ENCODE data around the gene OR6B3. TPM values are rescaled to one million over a fixed set of nuclear protein-coding genes. Genes with fewer than 3 reads are reported as not detected.
A peak's percentile ranks its signal among the peaks of the same experiment; 100 is the strongest.

OR6B3 gene
- total RNA-seq, 1 experiment from 2014 or later, result not detected

DNA sequence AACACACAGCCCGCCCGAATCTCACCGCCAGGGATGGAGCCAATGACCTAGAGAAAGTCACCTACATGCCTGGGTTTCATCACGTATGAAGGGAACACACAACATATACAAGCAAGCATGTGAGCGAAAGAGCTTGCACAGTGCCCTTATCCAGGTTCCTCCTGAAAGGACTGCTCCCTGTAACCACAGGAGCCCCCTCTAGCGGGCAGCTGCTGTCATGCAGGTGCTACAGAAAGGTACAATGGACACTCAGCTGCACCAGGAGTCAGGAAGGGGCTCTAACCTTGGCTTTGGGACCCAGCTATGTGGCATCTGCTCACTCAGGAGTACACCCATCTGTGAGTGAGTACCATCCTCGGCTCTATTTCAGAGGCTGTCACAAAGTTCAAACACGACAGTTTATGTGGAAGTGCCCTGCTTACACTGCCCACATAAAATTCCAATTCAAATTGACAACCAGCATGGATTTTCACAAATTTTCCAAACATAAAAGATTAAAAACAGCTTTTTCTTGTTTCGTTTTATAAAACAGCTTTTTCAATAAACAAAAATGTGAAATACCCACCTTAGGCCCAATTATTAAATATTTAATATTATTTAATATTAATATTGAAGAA, 31.7 kb downstream of the OR6B3 start:
- H3K9me3 ChIP-seq (ENCODE audit: control insufficient read depth, insufficient read depth, low read depth, low read length), result no peaks in the 10 kb centered on the region
- no peak overlapping the region for H3K27ac ChIP-seq (ENCODE audit: low read length)
- H3K27me3 ChIP-seq (ENCODE audit: control insufficient read depth, insufficient read depth, low read length), result no peaks in the 10 kb centered on the region
- peak; percentile 43 for DNase-seq (ENCODE audit: low read depth, low spot score)
- peaks cover 16% of the 10 kb centered on the region for H3K4me1 ChIP-seq (ENCODE audit: control insufficient read depth, insufficient read depth, low read length)
- intact Hi-C loops (cut with micrococcal nuclease; ENCODE audit: unreplicated experiment), result no loop called here
- POLR2A ChIA-PET, result no interaction called here
- peaks cover 17% of the 10 kb centered on the region for H3K36me3 ChIP-seq (ENCODE audit: control insufficient read depth, insufficient read depth, low read length)
- no TSS peak for BruUV-seq (replicated peaks)
- in situ Hi-C loops (cut with HindIII; ENCODE audit: low pct_unique_long_range_greater_than_20kb, low sequenced_read_pairs), result no loop called here
- ATAC-seq, result peak; percentile 67
- H3K4me3 ChIP-seq (ENCODE audit: low read depth in 2 of 2, low read length in 2 of 2), result no peak overlapping the region
- TF ChIP-seq, protein P1, sequence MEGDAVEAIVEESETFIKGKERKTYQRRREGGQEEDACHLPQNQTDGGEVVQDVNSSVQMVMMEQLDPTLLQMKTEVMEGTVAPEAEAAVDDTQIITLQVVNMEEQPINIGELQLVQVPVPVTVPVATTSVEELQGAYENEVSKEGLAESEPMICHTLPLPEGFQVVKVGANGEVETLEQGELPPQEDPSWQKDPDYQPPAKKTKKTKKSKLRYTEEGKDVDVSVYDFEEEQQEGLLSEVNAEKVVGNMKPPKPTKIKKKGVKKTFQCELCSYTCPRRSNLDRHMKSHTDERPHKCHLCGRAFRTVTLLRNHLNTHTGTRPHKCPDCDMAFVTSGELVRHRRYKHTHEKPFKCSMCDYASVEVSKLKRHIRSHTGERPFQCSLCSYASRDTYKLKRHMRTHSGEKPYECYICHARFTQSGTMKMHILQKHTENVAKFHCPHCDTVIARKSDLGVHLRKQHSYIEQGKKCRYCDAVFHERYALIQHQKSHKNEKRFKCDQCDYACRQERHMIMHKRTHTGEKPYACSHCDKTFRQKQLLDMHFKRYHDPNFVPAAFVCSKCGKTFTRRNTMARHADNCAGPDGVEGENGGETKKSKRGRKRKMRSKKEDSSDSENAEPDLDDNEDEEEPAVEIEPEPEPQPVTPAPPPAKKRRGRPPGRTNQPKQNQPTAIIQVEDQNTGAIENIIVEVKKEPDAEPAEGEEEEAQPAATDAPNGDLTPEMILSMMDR (IDR thresholded peaks at IDR 0.05), result peak; percentile 95
- no peak for TF ChIP-seq TCF7L2 (IDR thresholded peaks at IDR 0.05; ENCODE audit: low read depth, low read length)
- CTCF ChIA-PET, result interaction anchor here (0.6 to 0.8 kb wide), 3 partner anchors 18 to 225 kb away, joined by 3 read pairs; no protein-coding TSS in a partner anchor

DNA sequence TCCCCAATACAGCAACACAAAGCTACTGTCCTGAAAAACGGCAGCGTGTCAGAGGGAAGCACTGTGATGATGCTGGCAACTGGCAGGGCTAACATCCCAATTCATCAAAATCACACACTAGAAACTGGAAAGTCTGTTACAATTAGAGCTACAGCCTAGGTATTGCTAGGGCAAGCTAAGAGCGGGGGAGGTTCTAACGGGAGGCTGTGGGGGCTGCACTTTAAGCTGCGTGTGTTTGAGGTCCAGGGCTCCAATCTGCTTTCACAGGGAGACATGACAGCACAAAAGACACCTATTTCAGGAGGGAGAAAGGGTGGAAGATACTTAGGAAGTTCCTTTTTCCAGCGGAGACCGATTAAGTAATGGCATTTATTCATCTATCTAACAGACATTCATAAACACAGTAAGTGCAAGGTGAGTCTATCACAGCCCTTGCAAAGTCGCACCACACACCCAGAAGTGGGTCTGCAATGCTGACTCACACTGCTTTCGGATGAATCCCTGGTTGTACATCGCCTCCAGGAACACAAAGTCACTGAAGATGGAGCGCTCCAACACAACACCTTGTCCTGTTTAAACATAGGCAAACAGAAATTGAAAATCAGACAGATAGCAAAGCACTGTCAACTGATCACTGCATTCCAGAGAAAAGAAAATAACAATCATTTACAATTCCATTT, 35.1 kb downstream of the OR6B3 start:
- intact Hi-C loops (cut with micrococcal nuclease; ENCODE audit: unreplicated experiment), result no loop called here
- H3K4me3 ChIP-seq (ENCODE audit: low read depth in 2 of 2, low read length in 2 of 2), result no peak overlapping the region
- DNase-seq (ENCODE audit: low read depth, low spot score) (no peak), ATAC-seq (no peak)
- no peak for TF ChIP-seq SIN3A (IDR thresholded peaks at IDR 0.05; ENCODE audit: borderline replicate concordance, insufficient read depth, low read depth, low read length)
- TF ChIP-seq, protein P1 (IDR thresholded peaks at IDR 0.05), result no peak
- in situ Hi-C loops (cut with HindIII; ENCODE audit: low pct_unique_long_range_greater_than_20kb, low sequenced_read_pairs), result no loop called here
- POLR2A ChIA-PET, result interaction anchor here (0.5 kb wide), 1 partner anchor 81 kb away, joined by 4 read pairs; no protein-coding TSS in a partner anchor
- H3K9me3 ChIP-seq (ENCODE audit: control insufficient read depth, insufficient read depth, low read depth, low read length), result no peaks in the 10 kb centered on the region
- H3K36me3 ChIP-seq (ENCODE audit: control insufficient read depth, insufficient read depth, low read length), result peaks cover 15% of the 10 kb centered on the region
- CTCF ChIA-PET, result no interaction called here
- H3K27me3 ChIP-seq (ENCODE audit: control insufficient read depth, insufficient read depth, low read length), result no peaks in the 10 kb centered on the region
- H3K4me1 ChIP-seq (ENCODE audit: control insufficient read depth, insufficient read depth, low read length), result peaks cover 3% of the 10 kb centered on the region; the same call in 1 of the 2 replicates
- BruUV-seq (replicated peaks), result no TSS peak
- no peak overlapping the region for H3K27ac ChIP-seq (ENCODE audit: low read length)

DNA sequence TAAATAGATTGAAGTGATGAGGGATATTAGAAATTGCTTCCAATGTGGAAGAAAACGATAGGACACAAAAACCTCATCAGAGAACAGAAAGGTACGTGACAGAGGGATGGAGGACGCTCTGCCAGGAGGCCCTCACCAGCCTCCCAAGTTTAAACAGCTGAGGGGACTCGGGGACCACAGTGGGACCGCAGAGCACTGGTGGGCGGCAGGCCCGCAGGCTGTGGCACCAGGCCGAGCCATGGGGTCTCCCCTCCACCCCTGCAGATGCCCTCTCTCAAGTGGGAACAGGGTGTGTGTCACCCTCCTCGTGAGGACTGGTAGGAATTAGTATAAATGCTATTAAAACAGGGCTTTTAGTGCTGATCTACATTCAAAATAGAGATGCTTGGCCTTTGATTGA, 39.0 kb downstream of the OR6B3 start:
- CTCF ChIA-PET, result no interaction called here
- Histone ChIP-seq H3K4me1 (ENCODE audit: control insufficient read depth, insufficient read depth, low read length) (no peaks in the 10 kb centered on the region), H3K4me3 (ENCODE audit: low read depth in 2 of 2, low read length in 2 of 2) (no peak overlapping the region), H3K27me3 (ENCODE audit: control insufficient read depth, insufficient read depth, low read length) (no peaks in the 10 kb centered on the region), H3K36me3 (ENCODE audit: control insufficient read depth, insufficient read depth, low read length) (peaks cover 21% of the 10 kb centered on the region), H3K27ac (ENCODE audit: low read length) (no peak overlapping the region), H3K9me3 (ENCODE audit: control insufficient read depth, insufficient read depth, low read depth, low read length) (no peaks in the 10 kb centered on the region)
- DNase-seq (ENCODE audit: low read depth, low spot score), result no peak
- TF ChIP-seq, protein P2, sequence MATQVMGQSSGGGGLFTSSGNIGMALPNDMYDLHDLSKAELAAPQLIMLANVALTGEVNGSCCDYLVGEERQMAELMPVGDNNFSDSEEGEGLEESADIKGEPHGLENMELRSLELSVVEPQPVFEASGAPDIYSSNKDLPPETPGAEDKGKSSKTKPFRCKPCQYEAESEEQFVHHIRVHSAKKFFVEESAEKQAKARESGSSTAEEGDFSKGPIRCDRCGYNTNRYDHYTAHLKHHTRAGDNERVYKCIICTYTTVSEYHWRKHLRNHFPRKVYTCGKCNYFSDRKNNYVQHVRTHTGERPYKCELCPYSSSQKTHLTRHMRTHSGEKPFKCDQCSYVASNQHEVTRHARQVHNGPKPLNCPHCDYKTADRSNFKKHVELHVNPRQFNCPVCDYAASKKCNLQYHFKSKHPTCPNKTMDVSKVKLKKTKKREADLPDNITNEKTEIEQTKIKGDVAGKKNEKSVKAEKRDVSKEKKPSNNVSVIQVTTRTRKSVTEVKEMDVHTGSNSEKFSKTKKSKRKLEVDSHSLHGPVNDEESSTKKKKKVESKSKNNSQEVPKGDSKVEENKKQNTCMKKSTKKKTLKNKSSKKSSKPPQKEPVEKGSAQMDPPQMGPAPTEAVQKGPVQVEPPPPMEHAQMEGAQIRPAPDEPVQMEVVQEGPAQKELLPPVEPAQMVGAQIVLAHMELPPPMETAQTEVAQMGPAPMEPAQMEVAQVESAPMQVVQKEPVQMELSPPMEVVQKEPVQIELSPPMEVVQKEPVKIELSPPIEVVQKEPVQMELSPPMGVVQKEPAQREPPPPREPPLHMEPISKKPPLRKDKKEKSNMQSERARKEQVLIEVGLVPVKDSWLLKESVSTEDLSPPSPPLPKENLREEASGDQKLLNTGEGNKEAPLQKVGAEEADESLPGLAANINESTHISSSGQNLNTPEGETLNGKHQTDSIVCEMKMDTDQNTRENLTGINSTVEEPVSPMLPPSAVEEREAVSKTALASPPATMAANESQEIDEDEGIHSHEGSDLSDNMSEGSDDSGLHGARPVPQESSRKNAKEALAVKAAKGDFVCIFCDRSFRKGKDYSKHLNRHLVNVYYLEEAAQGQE (IDR thresholded peaks at IDR 0.05; ENCODE audit: insufficient read depth in 1 of 2, low read depth in 2 of 2, low read length in 1 of 2), result no peak
- TF ChIP-seq POLR2AphosphoS5 (IDR thresholded peaks at IDR 0.05; ENCODE audit: low read depth, low read length) (no peak), TCF7L2 (IDR thresholded peaks at IDR 0.05; ENCODE audit: low read depth, low read length) (no peak)
- TF ChIP-seq, protein P1 (IDR thresholded peaks at IDR 0.05), result no peak
- no peak for ATAC-seq
- BruUV-seq (replicated peaks), result no TSS peak
- in situ Hi-C loops (cut with HindIII; ENCODE audit: low pct_unique_long_range_greater_than_20kb, low sequenced_read_pairs), result no loop called here
- POLR2A ChIA-PET, result no interaction called here
- intact Hi-C loops (cut with micrococcal nuclease; ENCODE audit: unreplicated experiment), result no loop called here

Data from Panc1 (cell line).